HCT116 (cell line): Measurements from ENCODE around the gene TFG.

ENCODE experiments used
- POLR2AphosphoS5 ChIP-seq: IDR thresholded peaks from 2 replicates; pipeline ENCODE4 v1.6.1; 2011; ENCODE audit warnings: mild to moderate bottlenecking, low read depth, low read length, moderate library complexity
- TF ChIP-seq, protein P1 (sequence below), 3 experiments: fragments of 200-600 bp in 1 of 3; sonication (generic) in 1 of 3; IDR thresholded peaks in 2 of 3; conservative IDR thresholded peaks in 1 of 3; 2 replicates each; pipeline ENCODE4 v1.5.1; 2012 to 2017; ENCODE audit warnings: low read depth in 2 of 3, low read length in 2 of 3, antibody characterized with exemption in 1 of 3, borderline replicate concordance in 1 of 3, control low read depth in 1 of 3, mild to moderate bottlenecking in 1 of 3, mixed read lengths in 1 of 3, mixed run types in 1 of 3, moderate library complexity in 1 of 3; ENCODE audit not compliant: insufficient read depth in 1 of 3

DNA sequence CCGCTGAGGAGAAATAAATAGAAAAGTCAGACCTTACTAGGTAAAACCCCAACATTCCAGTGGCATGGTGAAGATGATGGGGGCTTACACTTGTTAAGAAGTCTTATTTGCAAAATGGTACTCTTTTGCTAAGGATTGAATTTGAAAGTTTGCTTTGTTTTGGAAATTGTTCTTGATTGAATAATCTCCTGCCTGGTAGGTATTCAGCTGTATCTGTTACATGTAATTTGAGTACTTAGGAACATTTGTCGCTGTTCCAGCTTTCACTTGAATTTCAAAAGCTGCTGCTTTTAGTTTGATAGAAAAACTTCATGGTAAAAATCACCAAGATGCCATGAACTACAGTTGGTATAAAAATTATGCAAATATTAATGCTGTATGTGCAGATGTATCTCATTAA, 44.6 kb downstream of the TFG start:
- TF ChIP-seq, protein P1, sequence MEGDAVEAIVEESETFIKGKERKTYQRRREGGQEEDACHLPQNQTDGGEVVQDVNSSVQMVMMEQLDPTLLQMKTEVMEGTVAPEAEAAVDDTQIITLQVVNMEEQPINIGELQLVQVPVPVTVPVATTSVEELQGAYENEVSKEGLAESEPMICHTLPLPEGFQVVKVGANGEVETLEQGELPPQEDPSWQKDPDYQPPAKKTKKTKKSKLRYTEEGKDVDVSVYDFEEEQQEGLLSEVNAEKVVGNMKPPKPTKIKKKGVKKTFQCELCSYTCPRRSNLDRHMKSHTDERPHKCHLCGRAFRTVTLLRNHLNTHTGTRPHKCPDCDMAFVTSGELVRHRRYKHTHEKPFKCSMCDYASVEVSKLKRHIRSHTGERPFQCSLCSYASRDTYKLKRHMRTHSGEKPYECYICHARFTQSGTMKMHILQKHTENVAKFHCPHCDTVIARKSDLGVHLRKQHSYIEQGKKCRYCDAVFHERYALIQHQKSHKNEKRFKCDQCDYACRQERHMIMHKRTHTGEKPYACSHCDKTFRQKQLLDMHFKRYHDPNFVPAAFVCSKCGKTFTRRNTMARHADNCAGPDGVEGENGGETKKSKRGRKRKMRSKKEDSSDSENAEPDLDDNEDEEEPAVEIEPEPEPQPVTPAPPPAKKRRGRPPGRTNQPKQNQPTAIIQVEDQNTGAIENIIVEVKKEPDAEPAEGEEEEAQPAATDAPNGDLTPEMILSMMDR (IDR thresholded peaks at IDR 0.05 in 2 of 3, conservative IDR thresholded peaks at IDR 0.05 in 1 of 3; ENCODE audit: borderline replicate concordance in 1 of 3, insufficient read depth in 1 of 3, low read depth in 2 of 3, low read length in 2 of 3) = no peak
- no peak for TF ChIP-seq POLR2AphosphoS5
